ENCODE measurements around the gene SH3YL1.

The SH3YL1 gene

DNA sequence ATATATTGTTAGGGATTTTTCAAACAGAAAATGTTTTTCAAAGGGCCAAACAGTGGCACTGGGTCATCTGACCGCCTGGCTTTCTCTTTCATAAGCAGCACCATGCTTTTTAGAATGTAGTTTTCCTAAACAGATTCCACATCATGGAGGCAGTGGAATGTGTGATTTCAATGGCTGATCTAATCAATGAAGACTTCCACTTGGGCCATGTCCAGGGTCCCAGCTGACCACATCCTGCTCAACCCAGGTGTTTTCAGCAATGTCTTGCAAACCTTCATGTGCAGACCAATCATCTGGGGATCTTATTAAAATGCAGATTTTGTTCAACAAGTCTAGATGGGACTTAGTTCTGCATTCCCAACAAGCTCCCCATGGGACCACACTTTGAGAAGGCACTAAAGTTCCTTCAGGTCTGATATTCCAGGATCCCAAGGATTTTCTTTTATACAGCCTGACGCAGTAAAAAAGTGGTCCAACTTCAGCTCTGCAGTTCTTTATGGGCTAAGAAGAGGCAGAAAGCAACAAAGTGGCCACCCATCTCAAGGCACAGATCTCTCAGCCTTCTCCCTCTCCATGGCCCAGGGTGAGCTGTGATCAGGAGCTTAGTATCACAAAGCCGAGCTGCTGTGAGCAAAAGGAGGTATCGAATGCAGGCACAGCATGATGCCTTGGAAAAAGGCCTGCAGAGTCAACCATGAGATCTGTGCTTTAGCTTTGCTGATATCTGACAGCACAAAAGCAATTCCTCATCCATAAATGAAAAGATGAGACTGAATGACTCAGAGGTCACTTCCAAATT, 20.4 kb upstream of the SH3YL1 start:
- TF ChIP-seq TARDBP (IDR thresholded peaks at IDR 0.05): no peak
- no peak for TF ChIP-seq L3MBTL2 (conservative IDR thresholded peaks at IDR 0.05)
- no peak for TF ChIP-seq CTBP1 (IDR thresholded peaks at IDR 0.05; ENCODE audit: borderline replicate concordance)
- TF ChIP-seq ARNT (IDR thresholded peaks at IDR 0.05): no peak
- no peak for TF ChIP-seq LEF1 (IDR thresholded peaks at IDR 0.05; ENCODE audit: borderline replicate concordance)
- TF ChIP-seq FOXM1 (IDR thresholded peaks at IDR 0.05; ENCODE audit: borderline replicate concordance): no peak
- no peak for TF ChIP-seq ELF4 (IDR thresholded peaks at IDR 0.05)
- TF ChIP-seq SUZ12 (IDR thresholded peaks at IDR 0.05): no peak
- TF ChIP-seq, protein P1, sequence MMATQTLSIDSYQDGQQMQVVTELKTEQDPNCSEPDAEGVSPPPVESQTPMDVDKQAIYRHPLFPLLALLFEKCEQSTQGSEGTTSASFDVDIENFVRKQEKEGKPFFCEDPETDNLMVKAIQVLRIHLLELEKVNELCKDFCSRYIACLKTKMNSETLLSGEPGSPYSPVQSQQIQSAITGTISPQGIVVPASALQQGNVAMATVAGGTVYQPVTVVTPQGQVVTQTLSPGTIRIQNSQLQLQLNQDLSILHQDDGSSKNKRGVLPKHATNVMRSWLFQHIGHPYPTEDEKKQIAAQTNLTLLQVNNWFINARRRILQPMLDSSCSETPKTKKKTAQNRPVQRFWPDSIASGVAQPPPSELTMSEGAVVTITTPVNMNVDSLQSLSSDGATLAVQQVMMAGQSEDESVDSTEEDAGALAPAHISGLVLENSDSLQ (IDR thresholded peaks at IDR 0.05): no peak
- no peak for TF ChIP-seq FOXA1 (IDR thresholded peaks at IDR 0.05)
- TF ChIP-seq FOXK2 (IDR thresholded peaks at IDR 0.05): no peak
- no peak for TF ChIP-seq SP1 (IDR thresholded peaks at IDR 0.05)
- no peak for TF ChIP-seq BHLHE40 (IDR thresholded peaks at IDR 0.05; ENCODE audit: borderline replicate concordance)
- no peak for TF ChIP-seq HDGF (IDR thresholded peaks at IDR 0.05; ENCODE audit: borderline replicate concordance)
- no peak for TF ChIP-seq ZNF384 (IDR thresholded peaks at IDR 0.05)
- DNase-seq (ENCODE audit: extremely low spot score): no peak
- ChIA-PET POLR2A (no interaction called here), CTCF (interaction anchor here (0.6 kb wide), 1 partner anchor 40 kb away, joined by 3 read pairs; no protein-coding TSS in a partner anchor)

DNA sequence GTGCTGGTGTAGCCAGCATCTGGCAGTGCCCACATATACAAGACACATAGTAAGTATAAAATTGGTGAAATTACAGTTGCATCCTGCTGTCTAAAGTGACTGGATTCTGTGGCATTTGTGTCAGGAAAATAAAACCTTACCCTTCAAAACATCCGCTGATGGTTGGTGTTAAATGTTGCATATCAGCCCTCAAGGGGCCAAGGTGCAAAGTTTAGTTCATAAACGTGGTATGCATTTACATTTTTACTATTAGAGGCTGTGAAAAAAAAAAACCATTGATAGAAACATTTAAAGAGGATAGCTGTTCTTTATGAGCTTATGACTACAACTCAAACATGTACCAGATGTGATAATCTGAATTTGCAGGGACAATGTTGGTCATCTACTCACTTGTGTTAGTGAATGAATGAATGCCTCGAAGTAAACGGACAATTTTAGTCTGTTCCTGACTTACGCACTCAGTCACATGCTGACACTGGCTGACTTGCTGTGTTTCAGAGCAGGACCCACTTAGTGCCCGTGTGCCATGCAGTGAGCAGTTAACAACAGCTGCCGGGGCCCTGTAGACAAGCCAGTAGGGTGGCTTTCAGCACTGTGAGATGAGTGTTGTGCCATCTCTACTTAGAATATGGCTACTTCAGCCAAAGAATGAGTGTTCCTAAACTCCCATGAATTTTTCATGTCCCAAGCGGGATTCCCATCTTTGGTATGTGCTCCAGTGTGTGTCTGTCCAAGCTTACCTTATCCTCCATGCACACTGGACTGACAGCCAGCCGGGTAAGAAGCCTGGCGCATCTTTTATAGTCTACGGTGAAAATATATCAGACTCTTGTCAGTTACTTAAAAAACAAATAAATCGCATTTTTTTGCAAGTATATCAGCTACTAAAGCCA, 18.8 kb upstream of the SH3YL1 start:
- CTCF ChIA-PET: no interaction called here
- POLR2A ChIA-PET: no interaction called here
- no peak for DNase-seq (ENCODE audit: extremely low spot score)
- TF ChIP-seq ARNT (IDR thresholded peaks at IDR 0.05): no peak
- TF ChIP-seq ELF4 (IDR thresholded peaks at IDR 0.05): no peak
- no peak for TF ChIP-seq NFRKB (IDR thresholded peaks at IDR 0.05)
- no peak for TF ChIP-seq TARDBP (IDR thresholded peaks at IDR 0.05)
- TF ChIP-seq L3MBTL2 (conservative IDR thresholded peaks at IDR 0.05): no peak
- no peak for TF ChIP-seq FOXK2 (IDR thresholded peaks at IDR 0.05)
- no peak for TF ChIP-seq BHLHE40 (IDR thresholded peaks at IDR 0.05; ENCODE audit: borderline replicate concordance)
- TF ChIP-seq, protein P1 (IDR thresholded peaks at IDR 0.05): no peak

DNA sequence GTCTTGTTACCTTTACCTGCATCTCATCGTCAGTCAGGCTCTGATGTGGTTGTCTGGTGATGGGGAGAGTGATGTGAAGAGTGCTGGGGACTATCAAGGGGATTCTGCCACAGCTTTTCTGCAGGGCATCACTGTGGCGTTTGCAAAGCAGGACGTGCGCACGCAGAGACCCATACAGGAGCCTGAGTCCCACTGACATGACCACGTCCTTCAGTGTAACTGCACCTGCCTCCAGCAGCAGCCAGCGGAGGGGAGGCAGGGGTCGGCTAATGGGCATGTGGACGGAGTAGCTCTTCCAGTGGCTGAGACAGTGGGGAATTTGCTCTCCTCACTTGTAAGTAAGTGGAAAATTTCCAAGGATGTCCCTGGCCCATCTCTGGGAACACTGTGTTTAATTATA, 17.5 kb upstream of the SH3YL1 start:
- TF ChIP-seq ZNF384 (IDR thresholded peaks at IDR 0.05): no peak
- no peak for TF ChIP-seq ELF4 (IDR thresholded peaks at IDR 0.05)
- no peak for TF ChIP-seq SUZ12 (IDR thresholded peaks at IDR 0.05)
- TF ChIP-seq BHLHE40 (IDR thresholded peaks at IDR 0.05; ENCODE audit: borderline replicate concordance): no peak
- no peak for TF ChIP-seq FOXK2 (IDR thresholded peaks at IDR 0.05)
- no peak for TF ChIP-seq SP1 (IDR thresholded peaks at IDR 0.05)
- no peak for TF ChIP-seq FOXM1 (IDR thresholded peaks at IDR 0.05; ENCODE audit: borderline replicate concordance)
- TF ChIP-seq ARNT (IDR thresholded peaks at IDR 0.05): no peak
- POLR2A ChIA-PET: no interaction called here
- CTCF ChIA-PET: no interaction called here
- DNase-seq (ENCODE audit: extremely low spot score): no peak

DNA sequence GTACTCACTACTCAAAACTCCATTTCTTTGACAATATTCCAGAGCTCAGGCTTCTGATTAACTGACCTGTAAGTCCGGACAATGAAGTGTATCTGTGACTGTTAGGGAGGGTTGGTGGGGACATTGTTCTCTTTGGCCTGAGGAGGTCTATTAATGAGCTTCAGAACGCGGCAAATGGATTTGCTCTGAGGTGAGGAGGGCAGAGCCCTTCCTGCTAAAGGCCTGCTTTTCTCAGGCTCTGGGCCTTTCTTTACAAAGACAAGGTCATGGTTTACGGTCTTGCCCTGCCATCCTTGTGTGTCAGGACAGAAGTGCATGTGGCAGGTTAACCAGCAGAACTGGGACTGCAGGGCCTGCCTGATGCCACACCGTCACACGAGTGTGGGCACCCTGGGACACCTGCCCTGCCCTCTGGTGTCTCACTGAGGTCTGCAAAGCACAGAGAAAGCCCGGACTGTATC, 16.8 kb upstream of the SH3YL1 start:
- no peak for DNase-seq (ENCODE audit: extremely low spot score)
- POLR2A ChIA-PET: no interaction called here
- TF ChIP-seq SP1 (IDR thresholded peaks at IDR 0.05) (no peak), ZNF384 (IDR thresholded peaks at IDR 0.05) (no peak), FOXM1 (IDR thresholded peaks at IDR 0.05; ENCODE audit: borderline replicate concordance) (no peak), L3MBTL2 (conservative IDR thresholded peaks at IDR 0.05) (no peak), ELF4 (IDR thresholded peaks at IDR 0.05) (no peak), ARNT (IDR thresholded peaks at IDR 0.05) (no peak), NFRKB (IDR thresholded peaks at IDR 0.05) (no peak), BHLHE40 (IDR thresholded peaks at IDR 0.05; ENCODE audit: borderline replicate concordance) (no peak)
- CTCF ChIA-PET: no interaction called here

DNA sequence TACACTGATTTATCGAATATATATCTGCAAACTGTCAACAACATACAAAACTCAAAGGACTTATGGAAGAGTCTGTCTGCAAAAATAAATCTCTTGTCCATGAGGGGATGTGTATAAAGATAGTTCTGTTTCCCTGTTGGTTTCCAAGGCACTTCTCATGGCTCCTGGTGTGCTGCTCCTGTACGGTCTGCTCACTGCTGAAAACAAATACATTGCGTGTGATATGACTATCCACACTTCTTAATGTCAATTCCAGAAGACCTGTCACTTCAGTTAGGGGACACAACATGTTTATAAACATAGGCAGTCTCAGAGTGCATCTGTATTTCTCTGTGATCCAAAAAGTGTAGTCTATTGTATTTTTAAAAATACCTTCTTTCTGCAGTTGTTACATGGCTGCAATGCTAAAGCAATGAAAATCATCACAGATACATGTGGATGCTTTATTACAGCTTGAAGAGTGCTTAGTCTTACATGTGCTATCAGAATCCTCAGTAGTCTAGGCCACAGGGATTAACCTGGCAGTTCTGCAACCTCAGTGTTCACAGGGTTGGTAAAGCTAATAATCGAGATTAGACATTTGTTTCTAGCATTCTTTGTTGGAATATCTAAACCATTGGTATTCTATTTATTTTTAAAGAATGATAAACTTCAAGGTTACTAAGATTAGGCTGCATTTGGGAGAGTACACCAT, 16.3 kb upstream of the SH3YL1 start:
- no peak for DNase-seq (ENCODE audit: extremely low spot score)
- ChIA-PET CTCF (no interaction called here), POLR2A (no interaction called here)
- TF ChIP-seq NFRKB (IDR thresholded peaks at IDR 0.05) (no peak), ARNT (IDR thresholded peaks at IDR 0.05) (no peak), LEF1 (IDR thresholded peaks at IDR 0.05; ENCODE audit: borderline replicate concordance) (no peak), L3MBTL2 (conservative IDR thresholded peaks at IDR 0.05) (no peak), CTBP1 (IDR thresholded peaks at IDR 0.05; ENCODE audit: borderline replicate concordance) (no peak), ZNF384 (IDR thresholded peaks at IDR 0.05) (no peak), SP1 (IDR thresholded peaks at IDR 0.05) (no peak)

DNA sequence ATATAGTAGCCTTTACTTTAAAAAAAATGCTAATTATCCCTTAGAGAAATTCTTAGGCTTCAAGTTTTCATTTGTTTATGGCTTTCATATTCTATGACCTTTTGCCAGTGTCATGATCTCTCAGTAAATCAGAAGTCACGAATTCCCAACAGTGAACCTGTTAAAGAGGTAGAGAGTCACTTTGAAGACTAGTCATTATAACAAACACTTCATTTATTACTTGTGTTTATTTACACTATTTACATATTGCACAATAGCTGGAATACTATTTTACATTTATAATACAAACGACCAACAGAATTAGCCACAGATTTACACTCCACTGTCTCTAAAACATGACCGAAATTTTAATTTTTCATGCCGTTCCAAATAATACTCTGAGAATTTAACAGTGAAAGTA, 15.5 kb upstream of the SH3YL1 start:
- CTCF ChIA-PET: no interaction called here
- no peak for DNase-seq (ENCODE audit: extremely low spot score)
- no peak for TF ChIP-seq ELF4 (IDR thresholded peaks at IDR 0.05)
- no peak for TF ChIP-seq NFRKB (IDR thresholded peaks at IDR 0.05)
- TF ChIP-seq L3MBTL2 (conservative IDR thresholded peaks at IDR 0.05): no peak
- TF ChIP-seq HDGF (IDR thresholded peaks at IDR 0.05; ENCODE audit: borderline replicate concordance): no peak
- TF ChIP-seq FOXM1 (IDR thresholded peaks at IDR 0.05; ENCODE audit: borderline replicate concordance): no peak
- no peak for TF ChIP-seq LEF1 (IDR thresholded peaks at IDR 0.05; ENCODE audit: borderline replicate concordance)
- TF ChIP-seq ZNF384 (IDR thresholded peaks at IDR 0.05): no peak
- TF ChIP-seq FOXK2 (IDR thresholded peaks at IDR 0.05): no peak
- no peak for TF ChIP-seq ARNT (IDR thresholded peaks at IDR 0.05)
- TF ChIP-seq BHLHE40 (IDR thresholded peaks at IDR 0.05; ENCODE audit: borderline replicate concordance): no peak
- TF ChIP-seq FOXA1 (IDR thresholded peaks at IDR 0.05): no peak
- no peak for TF ChIP-seq SP1 (IDR thresholded peaks at IDR 0.05)
- TF ChIP-seq CTBP1 (IDR thresholded peaks at IDR 0.05; ENCODE audit: borderline replicate concordance): no peak
- TF ChIP-seq TARDBP (IDR thresholded peaks at IDR 0.05): no peak
- TF ChIP-seq, protein P1 (IDR thresholded peaks at IDR 0.05): no peak
- no peak for TF ChIP-seq SUZ12 (IDR thresholded peaks at IDR 0.05)
- POLR2A ChIA-PET: no interaction called here
